ENCODE results near the gene MTMR3.
"Not testable (repeated sequence)": the region's sequence is repeated elsewhere in the genome, so short reads cannot be mapped to it uniquely, and the experiment has no call there.

Gene MTMR3

DNA sequence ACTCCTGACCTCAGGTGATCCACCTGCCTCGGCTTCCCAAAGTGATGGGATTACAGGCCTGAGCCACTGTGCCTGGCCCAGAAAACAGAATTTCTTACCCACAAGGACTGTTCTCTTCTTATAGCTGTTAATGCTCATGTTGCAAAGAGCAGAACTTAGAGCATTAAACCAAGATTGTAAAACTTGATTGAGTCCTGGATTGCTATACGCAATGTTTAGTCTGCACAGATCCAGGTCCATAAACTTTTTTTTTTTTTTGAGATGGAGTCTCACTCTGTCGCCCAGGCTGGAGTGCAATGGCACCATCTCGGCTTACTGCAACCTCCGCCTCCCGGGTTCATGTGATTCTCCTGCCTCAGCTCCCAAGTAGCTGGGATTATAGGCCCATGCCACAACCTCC is 178.1 kb downstream of the MTMR3 start:
- not testable (repeated sequence) for DNase-seq

DNA sequence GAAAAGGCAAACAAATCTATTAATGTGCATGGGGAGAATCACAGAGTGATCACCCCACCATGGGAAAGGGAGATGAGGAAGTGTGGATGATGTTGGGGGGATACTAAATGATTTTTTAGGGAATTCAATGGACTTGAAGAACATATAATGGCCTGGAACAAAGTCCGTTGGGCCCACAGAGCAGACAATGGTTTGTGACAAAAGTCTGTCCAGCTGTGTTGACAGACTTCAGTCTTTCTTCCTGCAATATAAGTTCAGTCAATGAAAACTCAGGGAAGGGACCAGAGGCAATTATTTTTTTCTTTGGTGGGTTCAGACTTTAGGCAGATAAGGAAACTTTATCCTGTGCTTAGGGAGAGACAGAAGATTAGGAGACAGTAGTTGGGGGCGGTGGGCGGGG is 179.3 kb downstream of the MTMR3 start:
- no peak for DNase-seq

- no peak for DNase-seq
Observed at GRCh38 chr22:30062950-30063349, 180.0 kb downstream of the MTMR3 start.

DNA sequence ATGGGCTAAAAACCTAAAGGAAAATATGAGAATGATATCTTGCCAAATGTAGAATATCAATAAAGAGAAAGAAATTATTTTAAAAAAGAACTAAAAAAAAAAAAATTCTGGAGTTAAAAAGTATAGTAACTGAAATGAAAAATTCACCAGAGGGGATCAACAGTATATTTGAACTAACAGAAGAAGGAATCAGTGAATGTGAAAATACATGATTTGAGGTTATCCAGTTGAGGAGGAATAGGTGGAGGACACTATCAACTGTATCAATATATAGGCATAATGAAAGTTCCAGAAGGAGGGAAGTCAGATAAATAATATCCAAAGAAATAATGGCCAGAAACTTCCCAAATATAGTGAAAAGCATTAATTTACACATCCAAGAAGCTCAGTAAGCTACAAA is 181.2 kb downstream of the MTMR3 start:
- no peak for DNase-seq

- no peak for DNase-seq
Observed at GRCh38 chr22:30073743-30074142, 190.8 kb downstream of the MTMR3 start.

- DNase-seq = no peak
Observed at GRCh38 chr22:30074147-30074546, 191.2 kb downstream of the MTMR3 start.

DNA sequence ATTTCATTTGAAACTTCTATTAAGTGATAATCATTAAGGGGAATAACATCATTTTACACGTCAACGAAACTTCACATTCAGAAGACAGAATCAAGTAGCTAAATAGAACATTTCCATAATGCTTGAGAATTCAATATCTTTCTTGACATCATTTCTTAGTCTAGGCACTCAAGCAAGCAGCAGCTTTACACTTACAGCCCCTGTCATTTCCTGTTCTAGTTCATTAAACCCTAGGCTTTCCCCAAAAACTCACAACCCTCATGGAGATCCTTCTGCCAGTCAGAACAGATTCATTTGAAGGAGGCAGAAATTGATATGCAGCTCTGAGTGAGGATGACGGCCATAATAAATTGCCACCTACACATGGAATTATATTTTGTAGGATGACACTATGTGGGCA is 192.0 kb downstream of the MTMR3 start:
- DNase-seq = no peak

DNA sequence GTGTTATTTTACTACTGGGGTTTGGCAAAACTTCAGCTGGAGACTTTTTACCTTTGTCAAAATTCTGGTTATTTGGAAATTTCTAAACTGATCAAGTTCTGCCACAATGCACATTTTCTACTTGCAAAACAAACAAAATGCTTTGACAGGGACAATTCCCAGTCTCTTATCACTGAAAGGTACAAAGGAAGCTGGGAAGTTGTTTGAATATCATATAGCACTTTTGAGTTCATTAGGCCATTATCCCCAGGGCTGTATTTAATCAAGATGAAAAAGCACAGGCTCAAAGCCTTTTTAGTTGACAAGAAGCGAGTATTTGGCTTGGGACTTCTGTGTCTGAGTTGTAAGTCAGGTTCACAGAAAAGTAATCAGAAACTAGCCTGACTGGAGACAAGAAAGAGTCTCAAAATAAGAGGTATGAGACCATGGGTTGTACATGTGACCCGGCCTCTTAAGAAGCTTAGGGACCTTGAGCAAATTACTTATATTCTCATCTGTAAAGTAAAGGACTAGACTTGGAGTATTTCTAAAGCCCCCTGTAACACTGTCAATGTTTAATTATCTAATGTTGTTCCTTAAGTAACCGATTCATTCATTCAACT is 194.4 kb downstream of the MTMR3 start:
- DNase-seq = no peak

DNA sequence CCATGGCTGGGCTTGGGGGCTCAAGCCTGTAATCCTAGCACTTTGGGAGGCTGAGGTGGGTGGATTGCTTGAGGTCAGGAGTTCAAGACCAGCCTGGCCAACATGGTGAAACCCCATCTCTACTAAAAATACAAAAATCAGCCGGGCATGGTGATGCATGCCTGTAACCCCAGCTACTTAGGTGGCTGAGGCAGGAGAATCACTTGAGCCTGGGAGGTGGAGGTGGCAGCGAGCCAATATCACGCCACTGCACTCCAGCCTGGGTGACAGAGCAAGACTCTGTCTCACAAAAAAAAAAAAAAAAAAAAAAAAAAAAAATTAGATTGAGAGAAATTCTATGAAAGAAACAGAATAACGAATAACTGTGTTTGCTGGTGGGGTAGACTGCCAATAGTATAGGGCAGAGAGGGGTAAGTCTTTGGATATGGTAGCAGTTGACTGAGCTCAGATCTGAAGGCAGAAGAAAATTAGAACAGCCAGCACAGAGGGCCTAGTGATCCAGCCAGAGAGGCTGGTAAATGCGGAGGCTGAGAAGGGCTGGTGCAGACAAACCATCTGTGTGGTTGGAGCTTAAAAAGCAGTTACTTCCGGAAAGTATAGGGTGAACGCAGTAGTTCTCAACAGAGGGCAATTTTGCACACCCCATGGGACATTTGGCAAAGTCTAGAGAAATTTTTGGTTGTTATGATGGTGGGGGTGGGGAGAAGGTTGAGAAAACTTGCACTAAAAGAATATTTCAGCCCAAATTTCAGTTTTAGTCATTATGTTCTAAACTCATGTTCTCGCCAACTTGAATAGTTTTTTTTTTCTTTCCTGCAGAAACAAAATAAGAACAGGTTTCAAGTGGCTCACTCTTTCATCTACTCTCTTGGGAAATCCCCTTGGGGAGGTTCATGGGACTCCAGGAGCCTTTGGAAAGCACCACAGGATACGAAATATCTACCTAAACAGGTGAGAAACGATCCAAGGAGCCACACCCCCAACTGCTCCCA is 195.6 kb downstream of the MTMR3 start:
- no peak for DNase-seq

- no peak for DNase-seq
Observed at GRCh38 chr22:30079952-30080533, 197.1 kb downstream of the MTMR3 start, which contains the start of gene HORMAD2. TSS of gene HORMAD2 (plus strand) at chr22:30080464. CDS start at chr22:30093953, 13,489 bp downstream.

Measured in GF-D8 (cell line).